K562 (cell line): Measurements from ENCODE around the gene MAPKAPK2. TPM values are rescaled to one million over a fixed set of nuclear protein-coding genes. Genes with fewer than 3 reads are reported as not detected.

Source experiments
- ATAC-seq: fragments of 200-7000 bp; cut with Tn5 transposase; 3 replicates; pipeline ENCODE4 v1.9.1; 2020; ENCODE audit warnings: moderate library complexity
- BruUV-seq: library from RNA; stranded (reverse); fragments of 400-500 nt; replicated peaks from 2 replicates; lab custom pipeline; 2021; lab: Mats Ljungman, UMichigan
- CTCF ChIA-PET: fragments of 300-600 bp; formaldehyde crosslinking; extraction: SDS; loops from one replicate; lab custom pipeline; 2021; ENCODE audit warnings: low intra/inter-chr PET ratio; lab: Yijun Ruan, JAX
- POLR2A ChIA-PET: fragments of 300-600, 350-650 bp; sonication (Branson Sonifier 250); formaldehyde crosslinking; extraction: SDS; loops from one replicate; lab custom pipeline; 2021; ENCODE audit warnings: antibody characterized with exemption, inconsistent platforms; lab: Yijun Ruan, JAX
- DNase-seq, 4 experiments: peaks; one replicate each; pipeline versions ENCODE4 v3.0.0 to v3.0.0-alpha.2; 2011 to 2018; ENCODE audit warnings: low spot score in 3 of 4, mixed read lengths in 3 of 4; ENCODE audit errors: extremely low read depth in 1 of 4
- FAIRE-seq: peaks from 2 replicates; lab custom pipeline; 2011; peaks lifted over from hg19 to GRCh38; lab: Jason Lieb, UNC
- H2AFZ ChIP-seq: 2 replicates; pipeline ENCODE4 v1.6.0; 2011; ENCODE audit warnings: low read depth, low read length, control low read depth, inconsistent platforms
- H3K27ac ChIP-seq: fragments of 200-600 bp; 3 replicates; pipeline ENCODE4 v1.8.0; 2011; ENCODE audit warnings: low read depth, mild to moderate bottlenecking, control low read depth, inconsistent platforms, low read length, moderate library complexity, mixed read lengths; ENCODE audit errors: extremely low read depth
- H3K27me3 ChIP-seq, 2 experiments: fragments of 300-600 bp in 1 of 2; 2 replicates in 1 of 2; 3 replicates in 1 of 2; pipeline versions ENCODE4 v1.6.0 to v1.8.0; 2011; ENCODE audit warnings: inconsistent platforms in 2 of 2, low read length in 2 of 2, mild to moderate bottlenecking in 1 of 2, mixed read lengths in 1 of 2, moderate library complexity in 1 of 2; ENCODE audit not compliant: control insufficient read depth in 2 of 2, insufficient read depth in 2 of 2
- H3K36me3 ChIP-seq: fragments of 300-600 bp; 3 replicates; pipeline ENCODE4 v1.8.0; 2011; ENCODE audit warnings: mild to moderate bottlenecking, low read length, inconsistent platforms; ENCODE audit not compliant: control insufficient read depth, insufficient read depth
- H3K4me1 ChIP-seq, 2 experiments: fragments of 200-600 bp in 1 of 2; replicated peaks in 1 of 2; 2 replicates in 1 of 2; 3 replicates in 1 of 2; pipeline versions ENCODE4 v1.5.1 to v1.8.0; 2011; ENCODE audit warnings: inconsistent platforms in 2 of 2, low read length in 2 of 2, mild to moderate bottlenecking in 1 of 2, mixed read lengths in 1 of 2, moderate library complexity in 1 of 2; ENCODE audit not compliant: control insufficient read depth in 2 of 2, insufficient read depth in 2 of 2
- H3K4me2 ChIP-seq: 2 replicates; pipeline ENCODE4 v1.6.1; 2011; ENCODE audit warnings: low read length, control low read depth, inconsistent platforms, mixed read lengths; ENCODE audit not compliant: insufficient read depth
- H3K4me3 ChIP-seq: fragments of 200-600 bp; sonication (generic), shearing (Covaris generic); 2 replicates; pipeline ENCODE4 v1.5.1; 2016; ENCODE audit warnings: control low read depth, inconsistent platforms
- H3K79me2 ChIP-seq: fragments of 200-600 bp; 3 replicates; pipeline ENCODE4 v1.8.0; 2011; ENCODE audit warnings: low read length, inconsistent platforms; ENCODE audit not compliant: control insufficient read depth, insufficient read depth
- H3K9ac ChIP-seq, 2 experiments: 2 replicates each; pipeline versions ENCODE4 v1.6.0 to v1.6.1; 2011; ENCODE audit warnings: low read depth in 2 of 2, low read length in 2 of 2, control low read depth in 1 of 2, inconsistent platforms in 1 of 2, mild to moderate bottlenecking in 1 of 2, mixed read lengths in 1 of 2; ENCODE audit not compliant: insufficient read depth in 1 of 2
- H3K9me1 ChIP-seq: one replicate; pipeline ENCODE4 v1.6.0; 2011; ENCODE audit warnings: inconsistent platforms, mild to moderate bottlenecking, low read length, moderate library complexity; ENCODE audit not compliant: control insufficient read depth, insufficient read depth
- H3K9me3 ChIP-seq: replicated peaks from 2 replicates; pipeline ENCODE4 v1.5.1; 2011; ENCODE audit warnings: low read depth, low read length, inconsistent platforms; ENCODE audit not compliant: control insufficient read depth, insufficient read depth
- H4K20me1 ChIP-seq: replicated peaks from 2 replicates; pipeline ENCODE4 v1.6.1; 2011; ENCODE audit warnings: low read length, inconsistent platforms, mixed read lengths; ENCODE audit not compliant: control insufficient read depth, insufficient read depth
- TAF7 ChIP-seq: fragments of 450-650 bp; IDR thresholded peaks from 2 replicates; pipeline ENCODE4 v1.6.1; 2016; ENCODE audit warnings: missing genetic modification characterization, missing compliant biosample characterization
- WGBS: fragments of 100-300 bp; shearing (Covaris generic); methylation state at CpG from one replicate; pipeline ENCODE4 v1.1.6; 2016; ENCODE audit warnings: low coverage, mixed read lengths; ENCODE audit not compliant: insufficient coverage; ENCODE audit errors: missing lambda C conversion rate; 5-methylcytosine and 5-hydroxymethylcytosine counted together
- in situ Hi-C: fragments of 300-500 bp; cut with MboI; formaldehyde crosslinking; loops from 4 replicates; pipeline ENCODE4 v1.15.0; 2018; ENCODE audit warnings: inconsistent platforms, mixed read lengths
- intact Hi-C: fragments of 100-400 bp; cut with micrococcal nuclease; formaldehyde crosslinking; loops from 2 replicates; pipeline ENCODE4 v1.14.2; 2022
- polyA plus RNA-seq, 8 experiments: library from polyadenylated mRNA; depleted of rRNA in 4 of 8; stranded (reverse) in 5 of 8; unstranded in 3 of 8; fragments of >200 nt; fragmentation: Nextera tagmentation in 2 of 8; fragmentation: Illumina TruSeq in 1 of 8; extraction: Ambion mirVana in 2 of 8; extraction: Trizol in 1 of 8; gene quantifications; 2 replicates each; pipeline versions ENCODE4 v1.2.1 to v1.2.3, GENCODE V29; 2011 to 2014; ENCODE audit warnings: inconsistent platforms in 1 of 8, missing spikeins in 1 of 8
- total RNA-seq, 7 experiments: library from RNA; depleted of rRNA in 6 of 7; stranded (reverse); fragments of >200 nt in 6 of 7; fragmentation: Illumina TruSeq in 2 of 7; extraction: Trizol in 2 of 7; gene quantifications; 2 replicates each; pipeline versions ENCODE4 v1.2.1 to v1.2.3, GENCODE V29; 2011 to 2021; ENCODE audit warnings: low replicate concordance in 1 of 7
- TF ChIP-seq, protein P1 (sequence below), 2 experiments: fragments of 450-650 bp in 1 of 2; sonication (generic) in 1 of 2; formaldehyde crosslinking in 1 of 2; IDR thresholded peaks in 1 of 2; conservative IDR thresholded peaks in 1 of 2; 2 replicates each; pipeline versions ENCODE4 v1.6.1 to v1.8.1; 2016 to 2023; ENCODE audit warnings: mild to moderate bottlenecking in 2 of 2, moderate library complexity in 2 of 2, inconsistent platforms in 1 of 2, missing genetic modification reagents in 1 of 2

The MAPKAPK2 gene
- total and polyA plus RNA-seq, 9 of the 15 experiments (the other 6 are each of a cell fraction or from before 2014, with no cell fraction given): 0.63 to 94.2 (median 52.1) TPM

GRCh38 chr1:206657751-206658150 lies 27.0 kb upstream of the MAPKAPK2 start:
- intact Hi-C loops: no loop called here
- CTCF ChIA-PET: interaction anchor here (0.5 to 1.1 kb wide), 3 partner anchors 68 to 1139 kb away, joined by 3 to 5 read pairs (median 3); no protein-coding TSS in a partner anchor
- no peak for ATAC-seq
- H3K9me1 ChIP-seq: no peaks in the 10 kb centered on the region
- no peak for TF ChIP-seq TAF7
- TF ChIP-seq, protein P1, sequence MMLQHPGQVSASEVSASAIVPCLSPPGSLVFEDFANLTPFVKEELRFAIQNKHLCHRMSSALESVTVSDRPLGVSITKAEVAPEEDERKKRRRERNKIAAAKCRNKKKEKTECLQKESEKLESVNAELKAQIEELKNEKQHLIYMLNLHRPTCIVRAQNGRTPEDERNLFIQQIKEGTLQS (IDR thresholded peaks at IDR 0.05): no peak
- TF ChIP-seq, protein P1 (CRISPR knock-in tag; conservative IDR thresholded peaks at IDR 0.05): 0 out of 2 replicates have a peak, but pooled peaks have one; percentile 14
- 58% methylated on average over 6 of the region's 6 CpGs for WGBS
- in situ Hi-C loops: no loop called here
- no peak overlapping the region for H3K27ac ChIP-seq
- H3K36me3 ChIP-seq: peaks cover 15% of the 10 kb centered on the region; the same call in 2 of the 3 replicates
- BruUV-seq: no TSS peak
- no peak overlapping the region; the same call in 1 of the 2 replicates for H3K4me2 ChIP-seq
- no peaks in the 10 kb centered on the region for H3K9me3 ChIP-seq
- H2AFZ ChIP-seq: 0 out of 2 replicates have a peak overlapping the region, but pooled peaks have one; percentile 87
- no peak for FAIRE-seq
- H3K4me1 ChIP-seq: peaks cover 35 to 58% of the 10 kb centered on the region in 2 experiments
- peaks cover 15% of the 10 kb centered on the region for H3K79me2 ChIP-seq
- no peaks in the 10 kb centered on the region for H4K20me1 ChIP-seq
- no peak for DNase-seq
- POLR2A ChIA-PET: interaction anchor here (0.5 to 3.3 kb wide), 10 partner anchors 7 to 43 kb away, joined by 3 to 22 read pairs (median 6); partner anchors contain the start of gene DYRK3
- H3K4me3 ChIP-seq: no peak overlapping the region
- H3K9ac ChIP-seq: peak overlapping the region; percentile 28 to 78; a peak in 2 of 4 replicates
- H3K27me3 ChIP-seq: no peaks in the 10 kb centered on the region
